HG03135 (cell line): Measurements from ENCODE around the gene OOSP4B.
"Not testable (repeated sequence)": the region's sequence is repeated elsewhere in the genome, so short reads cannot be mapped to it uniquely, and the experiment has no call there.

Source experiments
- ATAC-seq: cut with Tn5 transposase; IDR thresholded peaks from one replicate; pipeline ENCODE4 v1.9.1; 2021; ENCODE audit warnings: mild to moderate bottlenecking, moderate library complexity; ENCODE audit not compliant: unreplicated experiment

The OOSP4B gene

GRCh38 chr11:60016881-60017280 is at the start of gene OOSP4B:
TSS of gene OOSP4B (plus strand) at chr11:60017181.
- ATAC-seq, result no peak

- ATAC-seq, result no peak
Measured at GRCh38 chr11:59967677-59968394, 49.1 kb upstream of the OOSP4B start.

- ATAC-seq, result no peak
Measured at GRCh38 chr11:59968395-59968783, 48.6 kb upstream of the OOSP4B start.

- ATAC-seq, result no peak
Measured at GRCh38 chr11:59973097-59973496, 43.9 kb upstream of the OOSP4B start.

- ATAC-seq, result no peak
Measured at GRCh38 chr11:59981106-59981770, 35.7 kb upstream of the OOSP4B start.

- ATAC-seq, result not testable (repeated sequence)
Measured at GRCh38 chr11:59982037-59982436, 34.9 kb upstream of the OOSP4B start.

- ATAC-seq, result no peak
Measured at GRCh38 chr11:59983212-59983611, 33.8 kb upstream of the OOSP4B start.

GRCh38 chr11:59984368-59984767 is 32.6 kb upstream of the OOSP4B start:
- no peak for ATAC-seq

GRCh38 chr11:59990421-59990820 is 26.6 kb upstream of the OOSP4B start:
- no peak for ATAC-seq

- no peak for ATAC-seq
Measured at GRCh38 chr11:59992425-59992824, 24.6 kb upstream of the OOSP4B start.

GRCh38 chr11:59997800-59998199 is 19.2 kb upstream of the OOSP4B start:
- ATAC-seq, result no peak

- no peak for ATAC-seq
Measured at GRCh38 chr11:59999691-60000090, 17.3 kb upstream of the OOSP4B start.

- no peak for ATAC-seq
Measured at GRCh38 chr11:60003729-60004128, 13.3 kb upstream of the OOSP4B start.

GRCh38 chr11:60005360-60005759 is 11.6 kb upstream of the OOSP4B start:
- ATAC-seq, result no peak

- ATAC-seq, result no peak
Measured at GRCh38 chr11:60018058-60018457, 1.1 kb downstream of the OOSP4B start.

GRCh38 chr11:60020376-60020775 is 3.4 kb downstream of the OOSP4B start:
- not testable (repeated sequence) for ATAC-seq

- ATAC-seq, result no peak
Measured at GRCh38 chr11:60029015-60029632, 12.1 kb downstream of the OOSP4B start.

- no peak for ATAC-seq
Measured at GRCh38 chr11:60040109-60040508, 23.1 kb downstream of the OOSP4B start, which contains the start of gene OOSP2. TSS of gene OOSP2 (plus strand) at chr11:60040409. CDS start at chr11:60040460, 51 bp downstream.

GRCh38 chr11:60050422-60050821 is 33.4 kb downstream of the OOSP4B start:
- ATAC-seq, result not testable (repeated sequence)

- ATAC-seq, result not testable (repeated sequence)
Measured at GRCh38 chr11:60050839-60051238, 33.9 kb downstream of the OOSP4B start.

GRCh38 chr11:60056349-60056969 is 39.5 kb downstream of the OOSP4B start, which contains the start of gene MS4A3:
TSS of gene MS4A3 (plus strand) at chr11:60056665. CDS start at chr11:60061161, 4,496 bp downstream.
- ATAC-seq, result no peak
